ENCODE results near the gene SCARF1. TPM values are rescaled to one million over a fixed set of nuclear protein-coding genes. Genes with fewer than 3 reads are reported as not detected.

Gene SCARF1
- total RNA-seq, 1 donor from 2014 or later, result 13.1 TPM

GRCh38 chr17:1634841-1635650 lies 10.5 kb downstream of the SCARF1 start:
- intact Hi-C loops (cut with micrococcal nuclease), result no loop called here
- no peak for DNase-seq
- no peak for ATAC-seq

GRCh38 chr17:1630662-1631061 lies 14.9 kb downstream of the SCARF1 start:
- no peak for ATAC-seq
- DNase-seq, result no peak
- intact Hi-C loops (cut with micrococcal nuclease), result no loop called here

- intact Hi-C loops (cut with micrococcal nuclease), result loop anchor here (5.0 kb wide), 1 partner anchor 52 kb away; no protein-coding TSS in a partner anchor
- DNase-seq (peak; percentile 68), ATAC-seq (peak; percentile 6)
These were observed 15.8 kb downstream of the SCARF1 start for GRCh38 chr17:1629504-1630310.

- intact Hi-C loops (cut with micrococcal nuclease), result loop anchor here (5.0 kb wide), 1 partner anchor 52 kb away; no protein-coding TSS in a partner anchor
- ATAC-seq (peak; percentile 90), DNase-seq (peak; percentile 95)
These were observed 16.6 kb downstream of the SCARF1 start for GRCh38 chr17:1628856-1629503.

- DNase-seq, result peak; percentile 90
- intact Hi-C loops (cut with micrococcal nuclease), result loop anchor here (5.0 kb wide), 1 partner anchor 51 kb away; no protein-coding TSS in a partner anchor
- peak; percentile 91 for ATAC-seq
These were observed 17.3 kb downstream of the SCARF1 start, which contains the start of gene SLC43A2 for GRCh38 chr17:1627982-1628855. Gene SLC43A2 (minus strand): TSS chr17:1628834. CDS start chr17:1627874, 960 bp downstream.

GRCh38 chr17:1627182-1627981 lies 18.1 kb downstream of the SCARF1 start:
- intact Hi-C loops (cut with micrococcal nuclease), result loop anchor here (5.0 kb wide), 1 partner anchor 50 kb away; no protein-coding TSS in a partner anchor
- ATAC-seq, result peak; percentile 1
- DNase-seq, result peak; percentile 46

- ATAC-seq (no peak), DNase-seq (no peak)
- intact Hi-C loops (cut with micrococcal nuclease), result loop anchor here (5.0 kb wide), 1 partner anchor 49 kb away; no protein-coding TSS in a partner anchor
These were observed 19.2 kb downstream of the SCARF1 start for GRCh38 chr17:1626333-1626732.

DNA sequence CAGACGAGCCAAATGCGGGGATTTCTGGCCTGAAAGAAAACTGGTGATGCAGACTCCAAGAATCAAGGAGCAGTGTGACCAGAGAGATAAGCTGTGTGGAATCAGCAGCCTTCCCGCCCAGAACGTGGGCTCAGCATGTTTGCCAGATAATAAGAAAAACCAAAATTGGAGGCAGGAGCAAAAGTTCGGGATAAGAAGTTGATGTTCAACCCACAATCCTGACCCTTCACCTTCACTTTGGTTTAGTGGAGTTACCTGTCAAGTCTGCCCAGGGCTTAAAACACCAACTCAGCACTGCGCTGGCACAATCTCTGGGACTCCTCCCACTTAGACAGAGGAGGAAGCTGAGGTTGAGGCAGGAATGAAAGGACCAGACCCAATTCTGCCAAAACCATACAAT lies 20.0 kb downstream of the SCARF1 start:
- ATAC-seq (no peak), DNase-seq (no peak)
- intact Hi-C loops (cut with micrococcal nuclease), result loop anchor here (5.0 kb wide), 1 partner anchor 48 kb away; no protein-coding TSS in a partner anchor

DNA sequence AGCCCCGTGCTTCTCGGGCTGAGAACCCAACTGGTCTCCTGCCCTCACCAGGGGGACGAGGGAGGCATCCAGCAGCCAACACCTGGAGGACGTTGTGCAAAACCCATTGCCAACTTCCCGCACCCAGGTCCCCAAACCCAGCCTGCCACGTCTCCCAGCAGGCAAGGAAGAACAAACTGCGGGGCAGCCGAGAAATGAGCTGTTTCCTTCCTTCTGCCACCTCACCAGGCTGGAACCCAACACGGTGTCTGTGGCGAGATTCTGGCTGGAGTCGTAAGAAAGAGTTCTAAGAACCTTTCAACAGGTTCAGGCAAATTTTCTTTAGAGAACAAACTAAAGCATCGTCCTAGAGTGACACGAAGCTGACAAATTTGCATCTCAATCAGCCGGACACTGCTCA lies 20.5 kb downstream of the SCARF1 start:
- DNase-seq (no peak), ATAC-seq (no peak)
- intact Hi-C loops (cut with micrococcal nuclease), result loop anchor here (5.0 kb wide), 1 partner anchor 48 kb away; no protein-coding TSS in a partner anchor

GRCh38 chr17:1624650-1625049 lies 20.9 kb downstream of the SCARF1 start:
- DNase-seq (no peak), ATAC-seq (no peak)
- intact Hi-C loops (cut with micrococcal nuclease), result loop anchor here (5.0 kb wide), 1 partner anchor 47 kb away; no protein-coding TSS in a partner anchor

DNA sequence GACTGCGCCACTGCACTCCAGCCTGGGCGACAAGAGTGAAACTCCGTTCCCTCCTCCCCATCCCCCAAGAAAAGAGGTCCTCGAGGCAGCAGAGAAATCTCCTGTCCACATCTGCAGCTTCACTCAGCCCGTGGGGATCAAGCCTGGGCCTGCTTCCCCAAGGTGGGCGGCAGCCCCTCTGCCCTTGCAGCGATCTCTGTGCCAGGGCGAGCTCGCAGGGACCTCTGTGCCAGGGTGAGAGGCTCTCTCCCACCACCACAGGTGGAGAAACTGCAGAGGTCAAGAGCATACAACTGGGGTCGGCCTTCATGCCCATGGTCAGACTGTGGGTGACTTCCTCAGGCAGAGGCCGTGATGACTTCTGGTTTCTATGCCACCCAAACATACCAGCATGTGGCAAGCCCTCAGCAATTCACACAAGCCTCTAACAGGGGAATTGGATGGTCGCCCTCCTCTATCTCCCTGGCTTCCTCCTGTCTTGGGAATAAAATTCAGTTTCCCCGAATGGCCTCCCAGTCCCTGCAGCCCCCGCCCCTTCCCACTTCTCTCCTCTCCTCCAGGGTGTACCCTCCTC lies 22.4 kb downstream of the SCARF1 start:
- ATAC-seq, result no peak

GRCh38 chr17:1621273-1621954 lies 24.1 kb downstream of the SCARF1 start:
- no peak for DNase-seq
- intact Hi-C loops (cut with micrococcal nuclease), result no loop called here
- ATAC-seq, result no peak

More for the DNA sequence above, 22.4 kb downstream of the SCARF1 start:
- intact Hi-C loops (cut with micrococcal nuclease), result no loop called here
- DNase-seq, result no peak

DNA sequence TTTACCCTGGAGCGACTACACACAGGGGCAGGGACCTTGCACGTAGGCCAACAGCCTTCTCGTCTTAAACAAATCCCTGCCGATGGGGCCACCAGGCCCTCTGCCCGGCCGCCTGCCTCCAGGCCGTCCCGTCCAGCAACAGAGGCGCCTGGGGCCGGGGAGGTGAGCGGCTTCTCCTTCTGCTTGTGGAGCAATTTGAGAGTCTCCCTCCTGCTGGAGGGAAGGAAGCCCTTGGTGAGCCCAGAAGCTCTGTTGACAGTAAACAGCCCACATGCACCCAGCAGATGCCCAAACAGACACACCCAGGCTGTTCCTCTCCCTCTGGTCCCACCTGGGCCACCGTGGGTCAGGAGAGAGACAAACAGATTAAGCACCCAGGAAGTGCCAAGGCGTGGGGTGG lies 25.0 kb downstream of the SCARF1 start:
- DNase-seq (no peak), ATAC-seq (no peak)
- intact Hi-C loops (cut with micrococcal nuclease), result no loop called here

GRCh38 chr17:1617620-1618174 lies 27.8 kb downstream of the SCARF1 start:
- no peak for DNase-seq
- intact Hi-C loops (cut with micrococcal nuclease), result no loop called here

DNA sequence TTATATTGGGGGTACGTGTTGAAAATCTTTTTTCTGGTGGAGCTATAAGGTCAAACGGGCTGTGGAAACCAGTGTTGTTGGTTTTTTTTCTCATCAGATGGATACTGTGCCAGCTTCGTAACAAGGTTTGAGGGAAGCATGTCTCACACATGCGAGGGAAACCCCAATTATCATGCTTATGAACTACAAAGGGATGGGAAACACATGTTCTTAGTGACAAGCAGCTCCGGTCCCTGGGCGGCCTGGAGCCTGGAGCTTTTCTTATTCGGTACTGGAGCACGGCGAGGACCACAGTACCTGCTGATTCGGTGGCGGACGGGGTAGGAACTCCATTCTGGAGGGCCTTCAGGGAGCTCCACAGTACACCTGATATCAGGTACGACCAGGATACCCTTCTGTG lies 29.4 kb downstream of the SCARF1 start:
- intact Hi-C loops (cut with micrococcal nuclease), result no loop called here
- no peak for ATAC-seq
- DNase-seq, result no peak

More at GRCh38 chr17:1617620-1618174, 27.8 kb downstream of the SCARF1 start:
- ATAC-seq, result peak; percentile 74

- intact Hi-C loops (cut with micrococcal nuclease), result no loop called here
- peak; percentile 55 for ATAC-seq
- DNase-seq, result no peak
These were observed 33.1 kb downstream of the SCARF1 start for GRCh38 chr17:1612400-1612799.

Measured in left ventricle myocardium superior (tissue), 1 donor.